ENCODE measurements around the gene IPMK.

DNA sequence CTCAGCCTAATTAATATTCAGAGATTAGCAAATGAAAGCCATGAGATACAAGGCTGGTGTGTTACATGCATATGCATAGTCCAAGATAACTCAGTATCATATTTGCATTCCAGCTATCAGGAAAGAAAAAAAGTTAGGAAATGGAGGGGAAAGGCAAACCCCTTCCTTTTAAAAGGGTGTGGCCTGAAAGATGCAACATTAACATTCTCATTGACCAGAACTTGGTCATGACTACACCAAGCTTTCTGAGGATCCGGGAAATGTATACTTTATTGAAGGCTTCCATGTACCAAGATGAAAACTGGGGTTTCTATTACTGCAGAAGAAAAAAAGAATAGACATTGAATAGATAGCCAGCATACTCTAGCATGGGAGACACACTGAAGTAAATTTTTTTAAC is 96.5 kb downstream of the IPMK start:
- TF ChIP-seq, protein P1, sequence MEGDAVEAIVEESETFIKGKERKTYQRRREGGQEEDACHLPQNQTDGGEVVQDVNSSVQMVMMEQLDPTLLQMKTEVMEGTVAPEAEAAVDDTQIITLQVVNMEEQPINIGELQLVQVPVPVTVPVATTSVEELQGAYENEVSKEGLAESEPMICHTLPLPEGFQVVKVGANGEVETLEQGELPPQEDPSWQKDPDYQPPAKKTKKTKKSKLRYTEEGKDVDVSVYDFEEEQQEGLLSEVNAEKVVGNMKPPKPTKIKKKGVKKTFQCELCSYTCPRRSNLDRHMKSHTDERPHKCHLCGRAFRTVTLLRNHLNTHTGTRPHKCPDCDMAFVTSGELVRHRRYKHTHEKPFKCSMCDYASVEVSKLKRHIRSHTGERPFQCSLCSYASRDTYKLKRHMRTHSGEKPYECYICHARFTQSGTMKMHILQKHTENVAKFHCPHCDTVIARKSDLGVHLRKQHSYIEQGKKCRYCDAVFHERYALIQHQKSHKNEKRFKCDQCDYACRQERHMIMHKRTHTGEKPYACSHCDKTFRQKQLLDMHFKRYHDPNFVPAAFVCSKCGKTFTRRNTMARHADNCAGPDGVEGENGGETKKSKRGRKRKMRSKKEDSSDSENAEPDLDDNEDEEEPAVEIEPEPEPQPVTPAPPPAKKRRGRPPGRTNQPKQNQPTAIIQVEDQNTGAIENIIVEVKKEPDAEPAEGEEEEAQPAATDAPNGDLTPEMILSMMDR (conservative IDR thresholded peaks at IDR 0.05 in 1 of 2, IDR thresholded peaks at IDR 0.05 in 1 of 2; ENCODE audit: low read depth in 1 of 2, low read length in 2 of 2) = no peak
- TF ChIP-seq EZH2 (IDR thresholded peaks at IDR 0.05; ENCODE audit: low read length, missing control alignments) = no peak
